Measurements from ENCODE around the gene RDH8.

RDH8 gene

DNA sequence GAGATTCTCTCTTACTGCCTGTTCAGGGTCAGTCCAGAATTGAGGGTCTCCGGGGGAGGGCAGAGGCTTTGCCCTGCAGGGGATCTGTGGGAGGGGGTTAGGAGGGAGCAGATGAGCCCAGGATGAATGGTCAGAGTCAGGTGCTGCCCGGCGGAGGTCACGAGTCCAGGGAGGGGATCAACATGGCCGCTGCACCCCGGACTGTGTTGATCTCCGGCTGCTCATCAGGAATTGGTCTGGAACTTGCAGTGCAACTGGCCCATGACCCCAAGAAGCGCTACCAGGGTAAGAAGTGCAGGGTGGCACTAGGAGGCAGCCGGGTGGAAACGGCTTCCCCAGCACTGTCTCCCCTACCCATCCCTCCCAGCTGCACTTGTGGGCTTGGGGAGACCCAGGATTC lies at the start of gene RDH8:
TSS of gene RDH8 (plus strand) at position 168 of the 400 bp plus-strand sequence. CDS start at position 183, 15 bp downstream.
- no peak for DNase-seq (ENCODE audit: extremely low read depth, low read depth)
- TF ChIP-seq, protein P1, sequence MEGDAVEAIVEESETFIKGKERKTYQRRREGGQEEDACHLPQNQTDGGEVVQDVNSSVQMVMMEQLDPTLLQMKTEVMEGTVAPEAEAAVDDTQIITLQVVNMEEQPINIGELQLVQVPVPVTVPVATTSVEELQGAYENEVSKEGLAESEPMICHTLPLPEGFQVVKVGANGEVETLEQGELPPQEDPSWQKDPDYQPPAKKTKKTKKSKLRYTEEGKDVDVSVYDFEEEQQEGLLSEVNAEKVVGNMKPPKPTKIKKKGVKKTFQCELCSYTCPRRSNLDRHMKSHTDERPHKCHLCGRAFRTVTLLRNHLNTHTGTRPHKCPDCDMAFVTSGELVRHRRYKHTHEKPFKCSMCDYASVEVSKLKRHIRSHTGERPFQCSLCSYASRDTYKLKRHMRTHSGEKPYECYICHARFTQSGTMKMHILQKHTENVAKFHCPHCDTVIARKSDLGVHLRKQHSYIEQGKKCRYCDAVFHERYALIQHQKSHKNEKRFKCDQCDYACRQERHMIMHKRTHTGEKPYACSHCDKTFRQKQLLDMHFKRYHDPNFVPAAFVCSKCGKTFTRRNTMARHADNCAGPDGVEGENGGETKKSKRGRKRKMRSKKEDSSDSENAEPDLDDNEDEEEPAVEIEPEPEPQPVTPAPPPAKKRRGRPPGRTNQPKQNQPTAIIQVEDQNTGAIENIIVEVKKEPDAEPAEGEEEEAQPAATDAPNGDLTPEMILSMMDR (IDR thresholded peaks at IDR 0.05; ENCODE audit: low read depth, low read length, missing control alignments) = no peak
- H3K4me3 ChIP-seq (replicated peaks; ENCODE audit: low read depth, low read length) = no peak within 1 kb of the TSS

DNA sequence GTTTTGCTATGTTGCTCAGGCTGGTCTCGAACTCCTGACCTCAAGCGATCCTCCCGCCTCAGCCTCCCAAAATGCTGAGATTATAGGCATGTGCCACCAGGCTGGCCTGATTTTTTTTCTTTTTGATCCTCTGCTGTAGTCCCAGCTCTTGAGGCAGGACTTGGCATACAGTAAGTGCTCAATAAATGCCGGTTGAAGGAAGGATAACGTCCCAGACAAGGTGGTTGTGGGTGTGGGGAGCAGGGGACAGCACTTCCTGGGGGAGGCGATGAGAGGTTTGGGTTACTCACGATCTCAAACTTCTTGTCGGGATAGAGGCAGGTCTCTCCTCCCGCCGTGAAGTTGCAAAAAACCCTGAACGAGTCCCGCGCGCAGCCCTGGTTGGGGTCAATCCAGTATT lies 47.3 kb upstream of the RDH8 start:
- DNase-seq (ENCODE audit: extremely low read depth, low read depth) = no peak
- no peak overlapping the region for H3K4me3 ChIP-seq (replicated peaks; ENCODE audit: low read depth, low read length)
- TF ChIP-seq, protein P1 (IDR thresholded peaks at IDR 0.05; ENCODE audit: low read depth, low read length, missing control alignments) = no peak

DNA sequence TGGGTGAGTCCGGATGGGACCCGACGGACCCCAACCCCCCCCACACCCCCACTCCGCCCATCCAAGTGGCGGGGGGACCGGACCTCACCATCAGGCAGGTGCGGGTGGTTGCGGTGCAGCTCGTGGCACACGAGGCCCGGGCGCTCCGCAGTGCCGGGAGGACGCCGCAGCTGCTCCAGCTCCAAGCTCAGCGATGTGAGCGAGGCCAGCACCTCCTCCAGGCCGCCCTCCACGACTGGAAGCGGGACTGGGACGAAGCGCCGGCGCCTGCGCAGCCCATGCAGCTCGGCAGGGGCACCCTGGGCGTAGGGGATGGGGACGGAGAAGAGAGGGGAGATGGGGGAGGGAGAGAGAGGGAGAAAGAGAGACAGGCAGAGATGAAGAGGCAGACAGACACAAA lies 46.8 kb upstream of the RDH8 start:
- no peak overlapping the region for H3K4me3 ChIP-seq (replicated peaks; ENCODE audit: low read depth, low read length)
- TF ChIP-seq, protein P1 (IDR thresholded peaks at IDR 0.05; ENCODE audit: low read depth, low read length, missing control alignments) = no peak
- no peak for DNase-seq (ENCODE audit: extremely low read depth, low read depth)

- H3K4me3 ChIP-seq (replicated peaks; ENCODE audit: low read depth, low read length) = no peak overlapping the region
- no peak for DNase-seq (ENCODE audit: extremely low read depth, low read depth)
- TF ChIP-seq, protein P1 (IDR thresholded peaks at IDR 0.05; ENCODE audit: low read depth, low read length, missing control alignments) = no peak
These were observed 46.0 kb upstream of the RDH8 start for GRCh38 chr19:9967326-9967725.

- no peak overlapping the region for H3K4me3 ChIP-seq (replicated peaks; ENCODE audit: low read depth, low read length)
- no peak for DNase-seq (ENCODE audit: extremely low read depth, low read depth)
- TF ChIP-seq, protein P1 (IDR thresholded peaks at IDR 0.05; ENCODE audit: low read depth, low read length, missing control alignments) = no peak
These were observed 44.2 kb upstream of the RDH8 start for GRCh38 chr19:9968820-9969687.

DNA sequence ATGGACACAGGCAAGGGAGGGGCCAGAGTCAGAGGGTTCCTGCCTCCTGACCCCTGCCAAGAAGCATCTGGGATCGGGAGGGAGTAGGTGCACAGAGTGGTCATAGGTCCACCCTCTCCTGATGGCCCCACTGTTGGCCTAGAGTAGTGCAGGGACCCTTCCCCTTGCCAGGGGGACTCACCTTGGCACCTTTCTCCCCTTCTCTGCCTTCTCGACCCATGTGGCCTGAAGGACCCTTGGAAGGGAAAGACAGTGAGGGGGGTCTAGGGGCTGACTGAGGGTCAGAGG lies 43.7 kb upstream of the RDH8 start:
- no peak for DNase-seq (ENCODE audit: extremely low read depth, low read depth)
- TF ChIP-seq, protein P1 (IDR thresholded peaks at IDR 0.05; ENCODE audit: low read depth, low read length, missing control alignments) = no peak
- no peak overlapping the region for H3K4me3 ChIP-seq (replicated peaks; ENCODE audit: low read depth, low read length)

- H3K4me3 ChIP-seq (replicated peaks; ENCODE audit: low read depth, low read length) = no peak overlapping the region
- TF ChIP-seq, protein P1 (IDR thresholded peaks at IDR 0.05; ENCODE audit: low read depth, low read length, missing control alignments) = no peak
- DNase-seq (ENCODE audit: extremely low read depth, low read depth) = no peak
These were observed 42.8 kb upstream of the RDH8 start for GRCh38 chr19:9970481-9970880.

Data from HFF-Myc (cell line).